Transverse colon (tissue), 4 donors: ENCODE results near the gene TRPM6.

Source experiments
- POLR2A ChIP-seq: fragments of 450-650 bp; IDR thresholded peaks from one replicate; pipeline ENCODE4 v1.6.1; 2016; ENCODE audit warnings: antibody characterized with exemption, mild to moderate bottlenecking, moderate library complexity
- POLR2AphosphoS5 ChIP-seq, 3 donors: sonication (generic); formaldehyde crosslinking; IDR thresholded peaks; one replicate each; pipeline ENCODE4 v1.6.1; 2016; ENCODE audit warnings: antibody characterized with exemption in 3 of 3
- TF ChIP-seq, protein P1 (sequence below), 5 experiments: fragments of 200-600 bp in 3 of 5; fragments of 450-650 bp in 2 of 5; sonication (generic) in 3 of 5; IDR thresholded peaks; 1 replicate in 2 of 5; 2 replicates in 3 of 5; pipeline ENCODE4 v1.5.1; 2016 to 2017; ENCODE audit warnings: antibody characterized with exemption in 5 of 5, inconsistent platforms in 3 of 5, mild to moderate bottlenecking in 2 of 5, moderate library complexity in 1 of 5

DNA sequence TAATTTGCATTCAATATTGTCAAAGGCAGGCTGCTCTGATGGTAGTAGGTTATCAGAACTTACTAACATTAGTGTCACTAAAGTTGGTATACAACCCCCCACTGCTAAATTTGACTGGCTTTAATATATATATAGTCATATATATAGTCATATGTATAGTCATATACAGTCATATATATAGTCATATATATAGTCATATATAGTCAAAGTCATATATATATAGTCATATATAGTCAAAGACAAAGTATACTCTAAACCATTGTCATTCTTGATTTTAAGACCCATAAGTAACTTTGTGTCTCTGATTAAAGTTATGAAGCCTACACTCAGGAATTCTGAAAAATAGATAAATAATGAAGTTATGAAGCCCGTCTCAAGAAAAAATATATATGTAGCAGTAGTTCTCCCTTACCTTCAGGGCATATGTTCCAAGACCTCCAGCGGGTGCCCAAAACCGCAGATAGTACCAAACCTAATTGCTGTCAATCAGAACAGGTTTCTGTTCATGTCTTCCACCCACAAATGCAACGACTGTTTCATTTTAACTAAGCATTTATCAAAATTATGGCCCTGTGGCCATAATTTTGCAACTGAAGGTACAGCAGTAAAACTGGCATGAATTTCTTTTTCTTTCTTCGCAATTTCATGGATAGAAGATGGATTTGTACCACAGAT lies 40.1 kb downstream of the TRPM6 start:
- TF ChIP-seq POLR2AphosphoS5 (IDR thresholded peaks at IDR 0.05) (no peak), POLR2A (no peak)
- TF ChIP-seq, protein P1, sequence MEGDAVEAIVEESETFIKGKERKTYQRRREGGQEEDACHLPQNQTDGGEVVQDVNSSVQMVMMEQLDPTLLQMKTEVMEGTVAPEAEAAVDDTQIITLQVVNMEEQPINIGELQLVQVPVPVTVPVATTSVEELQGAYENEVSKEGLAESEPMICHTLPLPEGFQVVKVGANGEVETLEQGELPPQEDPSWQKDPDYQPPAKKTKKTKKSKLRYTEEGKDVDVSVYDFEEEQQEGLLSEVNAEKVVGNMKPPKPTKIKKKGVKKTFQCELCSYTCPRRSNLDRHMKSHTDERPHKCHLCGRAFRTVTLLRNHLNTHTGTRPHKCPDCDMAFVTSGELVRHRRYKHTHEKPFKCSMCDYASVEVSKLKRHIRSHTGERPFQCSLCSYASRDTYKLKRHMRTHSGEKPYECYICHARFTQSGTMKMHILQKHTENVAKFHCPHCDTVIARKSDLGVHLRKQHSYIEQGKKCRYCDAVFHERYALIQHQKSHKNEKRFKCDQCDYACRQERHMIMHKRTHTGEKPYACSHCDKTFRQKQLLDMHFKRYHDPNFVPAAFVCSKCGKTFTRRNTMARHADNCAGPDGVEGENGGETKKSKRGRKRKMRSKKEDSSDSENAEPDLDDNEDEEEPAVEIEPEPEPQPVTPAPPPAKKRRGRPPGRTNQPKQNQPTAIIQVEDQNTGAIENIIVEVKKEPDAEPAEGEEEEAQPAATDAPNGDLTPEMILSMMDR (IDR thresholded peaks at IDR 0.05) = no peak
